SJCRH30 (cell line): Measurements from ENCODE around the gene WBP2. TPM values are rescaled to one million over a fixed set of nuclear protein-coding genes. Genes with fewer than 3 reads are reported as not detected.

Source experiments
- DNase-seq, 2 experiments: peaks; one replicate each; pipeline ENCODE4 v3.0.0-alpha.2; 2015 to 2020
- H3K27ac ChIP-seq: fragments of 250-450 bp; sonication (Bioruptor Pico); 2 replicates; pipeline ENCODE4 v1.5.1; 2020; ENCODE audit warnings: mild to moderate bottlenecking, moderate library complexity
- H3K27me3 ChIP-seq: fragments of 250-450 bp; sonication (Bioruptor Pico); 2 replicates; pipeline ENCODE4 v1.5.1; 2020; ENCODE audit warnings: mild to moderate bottlenecking, moderate library complexity
- H3K36me3 ChIP-seq: fragments of 250-450 bp; sonication (Bioruptor Pico); 2 replicates; pipeline ENCODE4 v1.5.1; 2020; ENCODE audit warnings: mild to moderate bottlenecking, moderate library complexity
- H3K4me1 ChIP-seq: fragments of 250-450 bp; sonication (Bioruptor Pico); 2 replicates; pipeline ENCODE4 v1.5.1; 2020; ENCODE audit warnings: mild to moderate bottlenecking, moderate library complexity
- H3K4me3 ChIP-seq: fragments of 250-450 bp; sonication (Bioruptor Pico); 2 replicates; pipeline ENCODE4 v1.5.1; 2020; ENCODE audit warnings: mild to moderate bottlenecking, moderate library complexity
- H3K9me3 ChIP-seq: fragments of 250-450 bp; sonication (Bioruptor Pico); replicated peaks from 2 replicates; pipeline ENCODE4 v1.5.1; 2020; ENCODE audit warnings: mild to moderate bottlenecking, moderate library complexity
- total RNA-seq: library from RNA; depleted of rRNA; stranded (reverse); fragments of >200 nt; shearing (Covaris generic); gene quantifications from 2 replicates; pipeline ENCODE4 v1.2.3, GENCODE V29; 2014

Gene WBP2
- total RNA-seq, 1 experiment from 2014 or later, result 36.3 TPM

GRCh38 chr17:75826561-75827307 lies 28.4 kb downstream of the WBP2 start:
- Histone ChIP-seq H3K9me3 (no peaks in the 10 kb centered on the region), H3K27me3 (no peaks in the 10 kb centered on the region), H3K4me3 (no peak overlapping the region), H3K27ac (no peak overlapping the region; the same call in 1 of the 2 replicates), H3K4me1 (peaks cover 11% of the 10 kb centered on the region; the same call in 1 of the 2 replicates), H3K36me3 (peaks cover 10% of the 10 kb centered on the region; the same call in 1 of the 2 replicates)
- DNase-seq, result peak in 1 of 2 experiments; percentile 26

GRCh38 chr17:75825748-75826370 lies 29.3 kb downstream of the WBP2 start:
- Histone ChIP-seq H3K4me1 (peaks cover 11% of the 10 kb centered on the region; the same call in 1 of the 2 replicates), H3K27ac (no peak overlapping the region)

GRCh38 chr17:75825149-75825552 lies 30.0 kb downstream of the WBP2 start:
- no peak overlapping the region for H3K4me3 ChIP-seq
- H3K36me3 ChIP-seq, result peaks cover 21% of the 10 kb centered on the region
- no peak overlapping the region for H3K27ac ChIP-seq
- H3K4me1 ChIP-seq, result peaks cover 11% of the 10 kb centered on the region; the same call in 1 of the 2 replicates
- no peak for DNase-seq
- H3K27me3 ChIP-seq, result no peaks in the 10 kb centered on the region
- H3K9me3 ChIP-seq, result no peaks in the 10 kb centered on the region

More at GRCh38 chr17:75825748-75826370, 29.3 kb downstream of the WBP2 start:
- DNase-seq, result no peak
- H3K4me3 ChIP-seq, result no peak overlapping the region
- no peaks in the 10 kb centered on the region for H3K27me3 ChIP-seq
- H3K9me3 ChIP-seq, result no peaks in the 10 kb centered on the region
- peaks cover 14% of the 10 kb centered on the region; the same call in 1 of the 2 replicates for H3K36me3 ChIP-seq

GRCh38 chr17:75824666-75825065 lies 30.5 kb downstream of the WBP2 start:
- Histone ChIP-seq H3K4me1 (peaks cover 11% of the 10 kb centered on the region; the same call in 1 of the 2 replicates), H3K27me3 (no peaks in the 10 kb centered on the region), H3K27ac (no peak overlapping the region), H3K4me3 (no peak overlapping the region), H3K36me3 (peaks cover 26% of the 10 kb centered on the region), H3K9me3 (no peaks in the 10 kb centered on the region)
- no peak for DNase-seq

GRCh38 chr17:75824050-75824552 lies 31.0 kb downstream of the WBP2 start:
- Histone ChIP-seq H3K36me3 (peaks cover 29% of the 10 kb centered on the region), H3K4me1 (peaks cover 11% of the 10 kb centered on the region; the same call in 1 of the 2 replicates), H3K4me3 (no peak overlapping the region), H3K27me3 (no peaks in the 10 kb centered on the region), H3K9me3 (no peaks in the 10 kb centered on the region), H3K27ac (no peak overlapping the region)
- DNase-seq, result no peak

GRCh38 chr17:75823257-75824041 lies 31.7 kb downstream of the WBP2 start:
- no peaks in the 10 kb centered on the region for H3K9me3 ChIP-seq
- H3K27me3 ChIP-seq, result no peaks in the 10 kb centered on the region
- no peak overlapping the region for H3K4me3 ChIP-seq
- peaks cover 11% of the 10 kb centered on the region; the same call in 1 of the 2 replicates for H3K4me1 ChIP-seq
- H3K27ac ChIP-seq, result no peak overlapping the region
- DNase-seq, result no peak
- H3K36me3 ChIP-seq, result peaks cover 34% of the 10 kb centered on the region

GRCh38 chr17:75822800-75823166 lies 32.4 kb downstream of the WBP2 start:
- H3K4me1 ChIP-seq, result peaks cover 11% of the 10 kb centered on the region; the same call in 1 of the 2 replicates
- no peak overlapping the region for H3K4me3 ChIP-seq
- H3K9me3 ChIP-seq, result no peaks in the 10 kb centered on the region
- H3K27ac ChIP-seq, result no peak overlapping the region
- no peaks in the 10 kb centered on the region for H3K27me3 ChIP-seq
- H3K36me3 ChIP-seq, result peaks cover 41% of the 10 kb centered on the region
- DNase-seq, result no peak

GRCh38 chr17:75822119-75822799 lies 32.9 kb downstream of the WBP2 start:
- Histone ChIP-seq H3K27ac (no peak overlapping the region), H3K27me3 (no peaks in the 10 kb centered on the region), H3K36me3 (peaks cover 43% of the 10 kb centered on the region)

GRCh38 chr17:75821552-75821951 lies 33.6 kb downstream of the WBP2 start:
- Histone ChIP-seq H3K4me3 (no peak overlapping the region), H3K36me3 (peaks cover 43% of the 10 kb centered on the region), H3K4me1 (no peaks in the 10 kb centered on the region; the same call in 1 of the 2 replicates), H3K9me3 (no peaks in the 10 kb centered on the region), H3K27me3 (no peaks in the 10 kb centered on the region), H3K27ac (no peak overlapping the region)
- DNase-seq, result no peak

More at GRCh38 chr17:75822119-75822799, 32.9 kb downstream of the WBP2 start:
- H3K4me1 ChIP-seq, result peaks cover 5% of the 10 kb centered on the region; the same call in 1 of the 2 replicates
- DNase-seq, result no peak
- no peak overlapping the region for H3K4me3 ChIP-seq
- H3K9me3 ChIP-seq, result no peaks in the 10 kb centered on the region

- DNase-seq, result no peak
- no peaks in the 10 kb centered on the region for H3K9me3 ChIP-seq
- H3K4me1 ChIP-seq, result no peaks in the 10 kb centered on the region
- H3K27me3 ChIP-seq, result no peaks in the 10 kb centered on the region
- H3K4me3 ChIP-seq, result no peak overlapping the region
- peaks cover 43% of the 10 kb centered on the region for H3K36me3 ChIP-seq
- H3K27ac ChIP-seq, result no peak overlapping the region
These were observed 34.7 kb downstream of the WBP2 start for GRCh38 chr17:75820094-75821080.

GRCh38 chr17:75819678-75820077 lies 35.5 kb downstream of the WBP2 start:
- no peak for DNase-seq
- Histone ChIP-seq H3K4me3 (no peak overlapping the region), H3K36me3 (peaks cover 44% of the 10 kb centered on the region)

GRCh38 chr17:75819116-75819515 lies 36.0 kb downstream of the WBP2 start:
- Histone ChIP-seq H3K36me3 (peaks cover 47% of the 10 kb centered on the region), H3K9me3 (no peaks in the 10 kb centered on the region), H3K4me3 (no peak overlapping the region), H3K27me3 (no peaks in the 10 kb centered on the region), H3K27ac (no peak overlapping the region), H3K4me1 (no peaks in the 10 kb centered on the region)
- no peak for DNase-seq

More at GRCh38 chr17:75819678-75820077, 35.5 kb downstream of the WBP2 start:
- H3K27me3 ChIP-seq, result no peaks in the 10 kb centered on the region
- no peaks in the 10 kb centered on the region for H3K4me1 ChIP-seq
- H3K27ac ChIP-seq, result no peak overlapping the region
- H3K9me3 ChIP-seq, result no peaks in the 10 kb centered on the region

- DNase-seq, result no peak
- H3K36me3 ChIP-seq, result peaks cover 54% of the 10 kb centered on the region
- no peak overlapping the region for H3K4me3 ChIP-seq
- no peaks in the 10 kb centered on the region for H3K4me1 ChIP-seq
- no peak overlapping the region for H3K27ac ChIP-seq
- H3K9me3 ChIP-seq, result no peaks in the 10 kb centered on the region
- no peaks in the 10 kb centered on the region for H3K27me3 ChIP-seq
These were observed 36.7 kb downstream of the WBP2 start for GRCh38 chr17:75818326-75818885.
